ENCODE data around the gene SPDYE1.
A peak's percentile ranks its signal among the peaks of the same experiment; 100 is the strongest.
"Not testable (repeated sequence)": the region's sequence is repeated elsewhere in the genome, so short reads cannot be mapped to it uniquely, and the experiment has no call there.

SPDYE1 gene

DNA sequence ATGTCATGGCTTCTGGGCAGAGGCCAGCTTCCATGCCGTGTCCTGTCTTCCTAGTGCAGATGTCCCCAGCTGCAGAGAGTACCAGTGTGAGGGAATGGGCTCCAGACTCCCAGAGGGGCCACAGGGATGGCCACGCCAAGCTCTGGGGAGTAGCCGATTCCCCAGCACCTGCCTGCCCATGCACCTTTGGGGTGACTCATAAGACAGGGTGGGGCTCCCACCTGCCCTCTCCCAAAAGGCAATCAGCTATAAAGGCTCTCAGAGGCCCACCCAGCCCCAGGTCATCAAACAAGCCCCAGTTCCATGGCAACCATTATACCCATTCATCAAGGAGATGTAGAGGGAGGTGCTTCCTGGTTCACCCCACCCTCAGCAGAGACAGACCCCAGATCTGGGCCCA, at the start of gene SPDYE1:
Gene SPDYE1, plus strand, starts transcription at position 366 of the 400 bp plus-strand sequence. CDS start 2,053 bp downstream, outside the sequence.
- DNase-seq (ENCODE audit: low read depth), result not testable (repeated sequence)

DNA sequence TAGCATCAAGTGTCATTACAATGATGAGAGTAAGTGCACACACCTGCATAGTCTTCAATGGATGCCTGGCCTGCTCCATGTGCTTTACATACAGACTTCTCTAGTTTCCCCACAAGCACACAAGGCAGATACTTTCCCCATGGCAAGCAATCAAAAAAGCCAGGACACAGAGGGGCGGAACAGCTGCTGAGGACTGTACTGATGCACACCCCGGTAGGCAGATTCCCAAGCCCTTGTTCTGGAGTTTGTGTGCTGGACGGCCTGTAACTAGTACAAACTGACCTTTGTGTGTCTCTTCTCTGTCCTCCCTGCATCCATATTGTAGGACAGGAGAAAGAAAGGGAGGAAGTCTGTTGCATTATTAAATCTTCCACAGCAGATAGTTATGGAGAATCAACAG, 45.7 kb upstream of the SPDYE1 start:
- no peak for DNase-seq (ENCODE audit: low read depth)

DNA sequence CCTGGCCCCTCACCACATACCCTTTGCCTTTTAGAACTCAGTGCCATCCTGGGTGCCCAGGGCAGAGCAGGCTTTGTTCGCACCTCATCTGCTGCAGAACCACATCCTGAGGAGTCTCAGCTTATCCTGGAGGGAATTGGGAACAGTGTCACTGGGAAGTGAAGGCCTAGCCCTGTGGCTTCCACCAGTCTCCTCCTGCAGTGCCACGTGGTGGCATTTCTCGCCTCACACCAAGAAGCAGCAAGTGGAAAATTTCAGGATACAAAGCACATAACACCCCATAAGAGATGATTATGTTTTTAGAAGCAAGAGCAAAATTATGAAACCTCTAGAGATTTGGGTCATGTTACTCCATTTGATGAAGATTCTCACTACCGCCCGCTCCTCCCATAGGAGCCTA, 44.6 kb upstream of the SPDYE1 start:
- no peak for DNase-seq (ENCODE audit: low read depth)

- peak; percentile 42 for DNase-seq (ENCODE audit: low read depth)
Observed at GRCh38 chr7:43954524-43955228, 43.0 kb upstream of the SPDYE1 start.

DNA sequence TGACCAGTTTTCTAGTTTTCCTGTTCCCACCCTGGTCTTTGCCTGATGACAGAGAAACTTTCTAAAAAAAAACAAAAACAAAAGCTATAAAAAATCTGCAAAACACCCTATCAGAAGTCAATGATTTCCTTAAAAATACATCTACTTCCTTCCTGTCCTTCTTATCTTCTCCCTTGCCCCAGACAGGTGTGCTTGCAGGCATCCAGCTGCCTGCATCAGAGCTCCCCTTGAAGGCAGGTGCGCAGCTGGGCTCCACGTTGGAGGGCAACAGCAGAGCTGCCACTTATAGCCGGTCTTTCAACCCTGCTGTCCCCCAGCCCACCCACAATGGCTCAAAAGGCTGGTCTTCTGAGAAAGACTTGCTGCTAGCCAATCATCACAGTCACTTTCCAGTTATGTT, 41.7 kb upstream of the SPDYE1 start:
- DNase-seq (ENCODE audit: low read depth), result no peak

GRCh38 chr7:43960933-43961332, 36.8 kb upstream of the SPDYE1 start:
- DNase-seq (ENCODE audit: low read depth), result no peak

- not testable (repeated sequence) for DNase-seq (ENCODE audit: low read depth)
Observed at GRCh38 chr7:43966392-43966791, 31.3 kb upstream of the SPDYE1 start.

GRCh38 chr7:43968172-43969040, 29.3 kb upstream of the SPDYE1 start:
- not testable (repeated sequence) for DNase-seq (ENCODE audit: low read depth)

GRCh38 chr7:43969586-43969985, 28.1 kb upstream of the SPDYE1 start:
- not testable (repeated sequence) for DNase-seq (ENCODE audit: low read depth)

DNA sequence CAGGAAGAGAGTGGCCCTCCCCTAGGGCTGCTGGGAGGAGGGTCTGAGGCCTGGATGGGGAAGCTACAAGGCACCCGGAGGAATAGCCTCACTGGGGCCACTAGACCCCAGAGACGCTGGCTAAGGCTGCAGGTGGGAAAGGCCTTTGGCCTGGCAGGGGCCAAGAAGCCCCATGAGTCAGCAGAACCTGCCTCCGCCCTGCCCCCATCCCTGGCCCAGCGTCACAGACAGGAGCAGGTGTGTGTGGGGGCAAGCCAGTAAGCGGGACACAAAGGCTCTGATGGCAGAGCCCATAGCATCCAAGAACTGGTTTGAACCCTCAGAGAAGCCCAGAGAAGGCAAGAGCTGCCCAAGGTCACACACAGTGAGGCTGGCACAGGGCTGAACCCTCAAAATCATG, 27.0 kb upstream of the SPDYE1 start:
- not testable (repeated sequence) for DNase-seq (ENCODE audit: low read depth)

- not testable (repeated sequence) for DNase-seq (ENCODE audit: low read depth)
Observed at GRCh38 chr7:43974033-43974573, 23.6 kb upstream of the SPDYE1 start.

- DNase-seq (ENCODE audit: low read depth), result not testable (repeated sequence)
Observed at GRCh38 chr7:43974725-43975482, 22.8 kb upstream of the SPDYE1 start.

DNA sequence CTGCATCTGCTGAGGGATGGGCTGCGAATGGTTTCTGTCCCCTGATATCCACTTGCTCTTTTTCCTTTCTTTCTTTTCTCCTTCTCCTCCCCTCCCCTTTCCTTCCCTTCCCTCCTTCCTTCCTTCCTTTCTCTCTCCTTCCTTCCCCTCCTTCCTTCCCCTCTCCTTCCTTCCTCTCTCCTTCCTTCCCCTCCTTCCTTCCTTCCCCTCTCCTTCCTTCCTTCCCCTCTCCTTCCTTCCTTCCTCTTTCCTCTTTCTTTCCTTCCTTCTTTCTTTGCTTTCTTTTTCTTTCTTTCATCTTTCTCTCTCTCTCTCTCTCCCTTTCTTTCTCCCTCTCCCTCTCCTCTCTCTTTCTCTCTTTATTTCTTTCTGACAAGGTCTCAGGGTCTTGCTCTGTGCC, 20.2 kb upstream of the SPDYE1 start:
- DNase-seq (ENCODE audit: low read depth), result no peak

DNA sequence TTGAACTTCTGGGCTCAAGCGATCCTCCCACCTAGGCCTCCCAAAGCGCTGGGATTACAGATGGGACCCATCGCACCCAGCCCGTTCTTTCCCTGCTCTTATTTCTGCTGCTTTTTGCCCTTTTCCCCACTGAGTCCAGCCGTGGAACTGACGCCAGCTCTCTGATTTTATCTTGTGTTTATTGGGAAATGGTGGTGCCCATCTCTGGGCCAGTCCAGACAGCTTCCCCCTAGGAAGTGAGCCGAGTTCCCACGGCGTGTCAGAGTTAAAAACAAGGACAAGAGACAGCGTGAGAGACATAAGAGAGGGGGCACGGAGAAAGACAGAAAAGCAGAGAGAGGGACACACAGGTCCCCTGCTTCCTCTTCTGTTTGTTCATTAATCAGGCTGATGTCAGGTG, 19.6 kb upstream of the SPDYE1 start:
- not testable (repeated sequence) for DNase-seq (ENCODE audit: low read depth)

DNA sequence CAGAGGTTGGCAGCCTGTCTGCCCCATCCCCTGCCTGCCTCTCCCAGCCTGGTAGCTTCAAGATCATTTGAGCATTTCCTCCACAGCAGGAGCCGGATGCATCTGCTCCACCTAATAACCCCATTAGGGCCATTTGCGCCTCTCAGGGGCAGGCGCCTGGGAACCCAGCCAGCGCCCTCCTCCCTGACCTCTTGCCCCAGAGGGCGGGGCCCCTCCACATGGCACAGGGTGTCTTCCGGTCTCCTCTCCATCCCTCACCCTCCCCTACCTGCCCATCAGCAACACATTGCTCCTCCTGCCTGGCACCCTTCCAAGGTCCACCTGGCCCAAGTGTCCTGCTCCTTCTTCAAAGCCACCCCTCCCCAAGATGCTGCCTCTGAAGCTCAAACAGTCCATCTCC, 14.8 kb upstream of the SPDYE1 start:
- DNase-seq (ENCODE audit: low read depth), result not testable (repeated sequence)

DNA sequence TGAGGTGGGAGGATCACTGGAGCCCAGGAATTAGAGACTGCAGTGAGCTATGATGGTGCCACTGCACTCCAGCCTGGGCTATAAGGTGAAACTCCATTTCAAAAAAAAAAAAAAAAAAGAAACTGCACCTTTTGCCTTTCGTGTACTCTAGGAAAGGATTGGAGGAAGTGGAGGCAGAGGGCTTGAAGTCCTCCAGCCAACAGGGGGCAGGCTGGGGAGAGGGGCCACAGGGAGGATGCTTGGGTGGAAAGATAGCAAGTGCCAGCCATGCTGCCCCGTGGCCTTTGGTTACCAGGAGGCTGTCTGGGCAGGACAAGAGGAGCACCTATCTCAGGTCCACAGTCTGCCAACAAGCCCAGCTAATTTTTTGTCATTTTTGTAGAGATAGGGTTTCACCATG, 14.0 kb upstream of the SPDYE1 start:
- DNase-seq (ENCODE audit: low read depth), result not testable (repeated sequence)

GRCh38 chr7:43985904-43986864, 11.5 kb upstream of the SPDYE1 start:
- peak; percentile 47 for DNase-seq (ENCODE audit: low read depth)

DNA sequence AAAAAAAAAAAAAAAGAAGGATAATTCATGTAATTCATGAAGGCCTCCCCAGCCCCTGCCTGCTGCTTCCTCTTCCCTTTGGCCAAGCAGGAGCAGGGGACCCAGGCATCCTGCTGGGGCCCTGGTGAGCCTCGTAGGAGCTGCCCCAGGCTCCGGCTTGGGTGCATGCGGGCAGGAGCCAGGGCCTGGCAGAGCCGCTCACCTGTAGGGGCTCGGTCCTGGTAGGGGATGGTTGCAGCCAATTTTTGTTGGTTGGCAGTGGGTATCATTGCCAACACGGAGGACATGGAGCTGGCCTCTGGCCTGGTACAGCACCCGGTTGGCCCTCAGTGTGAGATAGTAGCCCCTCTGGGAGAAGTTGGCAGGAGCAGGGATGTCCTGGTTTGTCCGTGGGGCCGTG, 10.2 kb upstream of the SPDYE1 start:
- DNase-seq (ENCODE audit: low read depth), result not testable (repeated sequence)

DNA sequence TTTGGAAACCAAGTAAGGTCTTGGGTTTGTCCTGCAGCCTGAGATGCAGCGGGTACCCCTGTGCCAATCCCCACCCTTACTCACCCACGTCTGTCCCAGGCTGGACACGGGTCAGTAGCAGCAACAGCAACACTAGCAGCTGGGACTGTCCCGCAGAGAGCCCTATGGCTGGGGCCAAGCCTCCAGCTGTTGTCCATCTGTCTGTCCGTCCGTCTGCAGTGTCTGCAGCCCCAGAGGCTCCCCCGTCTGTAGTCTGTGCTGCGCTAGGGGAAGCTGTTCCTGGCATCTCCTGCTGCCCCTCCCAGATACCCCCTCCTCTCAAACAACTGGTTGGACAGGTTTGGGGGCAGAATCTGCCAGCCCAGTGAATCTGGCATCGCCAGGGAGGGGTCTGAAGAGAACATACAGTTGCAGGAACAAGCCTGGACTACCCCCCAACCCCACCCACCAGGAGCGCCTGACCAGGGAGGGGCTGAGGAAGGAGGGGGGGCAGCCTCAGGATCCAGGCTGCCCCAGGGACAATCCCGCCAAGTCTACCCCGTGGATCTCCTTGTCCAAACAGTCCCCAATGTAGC, 7.6 kb upstream of the SPDYE1 start:
- not testable (repeated sequence) for DNase-seq (ENCODE audit: low read depth)

DNA sequence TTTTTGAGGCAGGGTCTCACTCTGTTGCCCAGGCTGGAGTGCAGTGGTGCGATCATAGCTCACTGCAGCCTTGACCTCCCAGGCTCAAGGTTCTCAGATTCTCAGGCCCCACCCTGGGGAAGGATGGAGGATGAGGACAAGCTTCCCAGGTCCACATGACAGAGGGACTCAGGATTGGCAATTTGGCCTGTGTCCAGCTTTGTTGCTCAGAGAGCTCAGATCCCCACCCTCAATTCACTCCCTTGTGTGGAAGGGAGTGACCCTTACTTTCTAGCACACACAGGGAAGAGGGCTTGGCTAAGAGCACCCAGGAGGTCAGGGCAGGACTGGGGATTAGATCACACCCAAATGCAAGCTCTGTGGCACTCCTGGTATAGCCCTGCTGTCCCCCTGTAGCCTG, 6.9 kb upstream of the SPDYE1 start:
- DNase-seq (ENCODE audit: low read depth), result not testable (repeated sequence)

GRCh38 chr7:43992896-43993295, 4.8 kb upstream of the SPDYE1 start:
- peak; percentile 28 for DNase-seq (ENCODE audit: low read depth)
